ENCODE results near the gene RGS12.

The RGS12 gene

DNA sequence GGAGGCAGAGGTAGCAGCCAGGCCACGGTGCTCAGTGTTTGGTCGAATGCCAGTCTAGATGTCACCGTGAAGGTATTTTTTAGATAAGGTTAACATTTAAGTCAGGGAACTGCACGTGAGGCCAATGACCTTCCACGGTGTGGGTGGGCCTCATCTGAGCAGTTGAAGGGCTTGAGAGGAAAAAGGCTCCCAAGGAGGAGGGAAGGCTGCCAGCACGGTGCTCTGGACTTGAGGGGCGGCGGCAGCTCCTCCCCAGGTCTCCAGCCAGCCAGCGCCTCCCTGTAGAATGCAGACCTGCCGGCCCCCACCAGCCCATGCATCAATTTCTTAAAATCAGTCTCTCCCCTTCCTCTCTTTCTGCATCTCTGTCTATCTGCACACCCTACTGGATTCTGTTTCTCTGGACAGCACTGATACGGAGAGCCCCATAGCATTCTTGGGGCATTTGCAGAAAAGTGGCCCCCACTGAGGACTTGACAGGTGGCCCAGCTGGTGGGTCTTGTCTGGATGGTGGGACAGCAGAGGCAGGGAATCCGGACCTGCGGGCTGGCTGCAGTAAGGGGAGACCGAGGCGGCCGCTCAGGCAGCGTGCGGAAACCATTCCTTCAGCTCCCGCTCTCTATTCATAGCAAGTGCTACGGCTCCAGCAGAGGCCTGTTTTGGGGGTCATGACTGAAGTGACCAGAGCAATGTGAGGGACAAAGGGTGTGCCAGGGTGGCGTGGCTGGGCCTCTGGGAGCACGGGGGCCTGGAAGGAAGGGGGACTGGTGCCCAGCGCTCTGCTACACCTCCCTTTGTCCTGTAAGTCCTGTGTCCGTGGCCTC lies 7.9 kb upstream of the RGS12 start:
- no peak for DNase-seq

DNA sequence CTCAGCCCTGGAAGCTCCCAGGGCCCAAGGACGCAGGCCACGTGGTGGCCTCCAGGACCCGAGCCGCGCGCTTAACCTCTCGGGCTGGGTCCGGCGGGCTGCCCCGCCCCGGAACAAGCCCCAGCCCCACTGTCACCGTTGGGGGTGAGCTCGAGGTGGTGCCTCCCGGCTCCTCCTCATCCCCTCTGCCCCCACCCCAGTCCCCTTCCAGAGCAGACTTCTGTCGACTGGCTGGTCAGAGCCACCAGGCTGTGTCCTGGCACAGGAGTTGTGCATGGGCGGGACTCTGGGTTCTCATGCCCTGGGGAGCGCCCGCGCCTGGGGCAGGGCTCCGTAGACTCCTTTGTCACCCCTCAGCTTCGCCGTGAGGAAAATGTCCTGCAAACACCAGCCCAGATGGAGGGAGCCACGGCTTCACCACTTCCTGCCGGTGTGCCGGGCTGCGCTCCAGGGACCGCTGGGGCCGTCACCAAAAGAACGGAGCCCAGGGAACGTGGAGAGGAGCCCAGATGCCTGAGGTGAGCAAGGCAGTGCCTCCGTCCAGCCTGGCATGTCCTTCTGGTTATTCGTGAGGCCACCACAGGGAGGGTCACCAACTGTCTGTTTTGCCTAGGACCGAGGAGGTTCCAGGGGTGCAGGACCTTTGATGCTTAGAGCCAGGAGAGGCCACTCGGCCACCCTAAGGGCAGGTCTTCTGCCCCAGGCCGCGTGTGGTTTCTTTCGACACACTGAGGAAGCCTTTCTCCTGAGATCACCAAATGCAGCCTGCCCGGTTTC lies 7.1 kb upstream of the RGS12 start:
- peak; percentile 17 to 53 for DNase-seq

DNA sequence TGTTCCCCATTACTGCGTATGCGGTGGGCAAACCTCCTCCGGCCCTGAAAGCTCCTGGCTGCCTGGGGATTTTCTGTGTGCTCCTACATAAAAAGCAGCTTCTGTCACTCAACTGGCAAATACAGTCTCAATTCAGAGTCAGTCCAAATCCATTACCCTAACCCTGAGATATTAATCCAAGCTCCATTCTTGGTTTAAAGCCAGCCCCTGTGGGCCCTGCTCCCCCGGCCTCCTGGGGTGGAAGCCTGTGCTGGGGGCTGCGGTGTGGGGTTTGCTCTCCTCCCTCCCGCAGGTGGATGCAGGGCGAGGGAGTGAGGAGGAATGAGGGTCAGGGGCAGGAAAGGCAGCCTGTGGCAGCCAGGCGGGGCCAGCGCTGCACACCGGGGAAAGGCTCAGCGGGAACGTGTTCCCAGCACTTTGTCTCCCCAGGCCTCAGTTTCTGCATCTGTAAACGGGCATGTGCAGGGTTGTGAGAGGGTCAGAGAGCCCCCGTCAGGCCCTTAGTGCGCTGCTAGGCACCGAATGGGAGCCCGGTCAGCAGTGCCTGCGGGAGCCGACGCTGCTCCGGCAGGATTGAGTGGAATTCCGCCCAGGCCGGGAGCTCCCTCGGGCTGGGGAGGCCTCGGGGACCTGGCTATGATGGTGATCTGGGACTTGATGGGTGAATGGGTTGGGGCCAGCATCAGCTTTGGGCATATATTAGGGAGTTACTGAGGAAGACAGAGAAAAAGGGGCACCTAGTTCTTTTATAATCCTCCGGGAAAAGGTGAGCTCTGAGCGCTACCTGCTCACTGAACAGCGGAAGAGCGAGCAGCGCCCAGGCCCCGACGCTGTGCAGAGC lies 6.3 kb upstream of the RGS12 start:
- DNase-seq, result no peak

DNA sequence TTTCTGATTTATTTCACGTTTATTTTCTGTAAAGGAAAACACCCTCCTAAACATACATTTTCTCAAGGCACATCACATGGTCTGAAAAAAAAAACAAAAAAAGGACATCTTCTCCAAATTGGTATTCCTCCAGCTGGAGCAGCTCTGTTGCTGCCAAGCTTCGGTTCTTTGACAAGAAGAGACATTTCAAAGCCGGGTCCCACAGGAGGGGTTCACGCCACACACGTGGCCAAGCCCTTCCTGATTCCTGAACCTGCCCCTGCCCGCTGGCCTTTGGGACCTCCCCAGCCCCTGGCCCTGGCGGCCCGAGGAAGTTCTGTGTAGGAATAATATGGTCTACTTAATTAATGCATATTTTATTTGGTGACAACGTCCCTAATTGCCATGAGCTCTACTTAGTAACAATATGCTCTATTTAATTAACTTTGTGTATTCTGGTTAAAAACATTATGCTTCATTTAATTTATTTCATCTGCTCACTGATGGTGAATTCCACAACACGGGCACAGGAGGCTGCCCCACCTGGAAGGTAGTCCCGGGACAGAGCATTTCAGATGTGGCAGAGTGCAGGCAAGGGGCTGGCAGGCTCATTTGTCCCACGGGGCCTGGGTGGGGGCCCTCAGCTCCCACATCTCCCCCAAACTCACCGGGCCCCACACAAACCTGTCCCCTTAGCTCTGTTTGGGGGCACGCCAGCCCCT lies 5.4 kb upstream of the RGS12 start:
- DNase-seq, result no peak

DNA sequence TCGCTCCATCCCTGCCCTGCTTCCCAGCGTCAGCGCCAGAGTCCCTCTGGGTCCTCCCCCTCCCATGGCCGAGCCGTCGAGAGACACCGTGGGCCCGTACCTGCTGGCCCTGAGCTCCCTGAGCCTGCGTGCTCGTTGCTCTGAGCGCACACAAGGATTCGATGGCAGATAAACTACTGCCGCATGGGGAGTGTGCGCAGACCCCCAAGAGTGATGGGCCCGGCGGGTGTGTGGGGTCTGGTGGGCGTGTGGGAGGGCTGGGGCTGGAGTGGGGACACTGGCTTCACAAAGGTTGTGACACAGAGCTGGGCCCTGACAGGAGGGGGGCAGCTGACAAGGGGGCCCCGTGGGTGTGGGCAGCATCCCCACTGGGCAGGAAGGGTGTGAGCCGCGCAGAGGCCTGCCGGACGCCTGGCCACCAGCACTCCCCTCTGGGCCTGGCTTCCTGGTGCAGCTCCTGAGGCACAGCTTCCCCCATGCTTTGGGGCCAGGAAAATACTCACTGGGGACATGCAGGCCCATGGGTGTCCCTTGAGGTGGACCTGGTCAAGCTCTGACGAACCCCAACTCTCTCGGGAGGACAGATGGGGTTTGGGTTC lies 4.8 kb upstream of the RGS12 start:
- no peak for DNase-seq

DNA sequence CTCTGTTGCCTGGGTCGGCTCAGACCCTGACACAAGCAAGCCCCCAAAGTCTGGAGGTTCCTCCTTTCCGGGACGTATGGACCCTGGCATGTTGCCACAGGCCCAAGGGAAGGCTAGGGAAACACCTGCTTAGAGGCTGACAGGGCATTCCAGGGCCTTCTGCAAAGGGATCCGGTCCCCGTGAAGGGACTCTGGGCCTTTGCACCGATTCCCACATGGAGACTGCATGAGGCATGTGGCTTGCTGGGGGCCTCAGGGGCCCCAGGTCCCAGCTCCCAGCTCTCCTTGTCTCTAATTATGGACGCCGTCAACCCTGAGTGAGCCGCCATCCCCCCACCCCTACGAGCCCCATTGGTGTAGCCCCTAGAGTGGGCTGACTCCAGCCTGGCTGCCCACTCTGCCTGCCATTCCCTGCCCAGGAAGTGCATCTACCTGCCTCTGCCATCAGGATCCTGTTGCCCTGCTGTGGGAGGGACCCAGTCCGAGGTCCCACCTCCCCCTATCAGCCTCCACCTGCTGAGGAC lies 4.2 kb upstream of the RGS12 start:
- no peak for DNase-seq

DNA sequence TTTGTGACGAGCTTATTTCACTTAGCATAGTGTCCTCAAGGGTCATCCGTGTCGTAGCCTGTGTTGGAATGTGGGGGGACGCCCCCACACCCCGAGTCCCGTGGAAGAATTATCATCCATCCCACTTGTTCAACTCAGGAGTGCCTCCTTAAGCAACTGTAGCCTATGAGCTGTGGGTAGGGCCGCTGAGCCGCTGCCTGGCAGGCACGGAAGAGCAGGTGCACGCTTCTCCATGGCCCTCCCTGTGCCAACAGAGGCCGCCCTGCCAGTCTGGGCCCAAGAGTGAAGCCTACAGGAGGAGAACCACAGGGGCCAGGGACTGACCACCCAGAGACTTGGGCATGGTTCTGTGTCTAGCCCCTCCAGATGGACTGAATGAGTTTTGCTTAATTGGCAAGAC lies 2.3 kb upstream of the RGS12 start:
- no peak for DNase-seq

DNA sequence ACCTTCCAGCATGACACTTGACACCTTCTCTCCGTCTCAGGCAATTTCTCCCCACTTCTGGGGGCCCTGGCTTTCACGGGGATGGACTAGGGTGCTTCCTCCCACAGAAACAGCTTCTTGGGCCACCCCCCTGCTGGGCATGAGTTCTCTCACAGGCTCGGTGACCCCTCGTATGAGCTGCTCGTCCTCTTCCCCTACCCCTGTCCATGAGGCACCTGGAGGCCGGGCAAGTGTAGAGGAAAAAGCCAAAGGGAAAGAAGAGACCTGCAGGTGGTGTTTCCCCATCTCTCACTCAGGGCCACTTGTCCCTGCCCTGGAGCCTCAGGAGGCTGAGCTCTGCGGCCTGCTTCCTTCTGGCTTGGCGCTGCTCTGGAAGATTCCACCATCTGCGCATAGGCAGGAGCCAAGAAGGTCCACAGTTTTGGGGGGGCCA lies 1.9 kb upstream of the RGS12 start:
- no peak for DNase-seq

DNA sequence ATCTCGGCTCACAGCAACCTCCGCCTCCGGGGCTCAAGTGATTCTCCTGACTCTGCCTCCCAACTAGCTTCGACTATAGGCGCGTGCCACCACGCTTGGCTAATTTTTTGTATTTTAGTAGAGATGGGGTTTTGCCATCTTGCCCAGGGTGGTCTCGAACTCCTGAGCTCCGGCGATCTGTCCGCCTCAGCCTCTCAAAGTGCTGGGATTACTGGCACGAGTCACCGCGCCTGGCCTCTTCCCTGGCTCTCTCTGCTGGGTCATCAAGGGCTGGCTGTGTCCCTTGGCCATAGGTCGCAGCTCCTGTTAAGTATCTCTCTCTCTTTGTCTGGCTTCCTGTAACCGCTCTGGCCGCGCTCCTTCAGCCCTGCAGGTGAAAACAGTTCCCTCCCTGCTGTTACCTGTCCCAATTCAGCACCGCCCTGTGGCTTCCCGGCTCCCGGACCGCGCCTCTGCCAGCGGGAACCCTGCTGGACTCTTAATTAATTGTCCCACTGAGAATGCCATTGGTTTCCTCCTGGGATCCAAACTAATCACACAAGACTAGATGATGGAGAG lies 1.3 kb upstream of the RGS12 start:
- no peak for DNase-seq

DNA sequence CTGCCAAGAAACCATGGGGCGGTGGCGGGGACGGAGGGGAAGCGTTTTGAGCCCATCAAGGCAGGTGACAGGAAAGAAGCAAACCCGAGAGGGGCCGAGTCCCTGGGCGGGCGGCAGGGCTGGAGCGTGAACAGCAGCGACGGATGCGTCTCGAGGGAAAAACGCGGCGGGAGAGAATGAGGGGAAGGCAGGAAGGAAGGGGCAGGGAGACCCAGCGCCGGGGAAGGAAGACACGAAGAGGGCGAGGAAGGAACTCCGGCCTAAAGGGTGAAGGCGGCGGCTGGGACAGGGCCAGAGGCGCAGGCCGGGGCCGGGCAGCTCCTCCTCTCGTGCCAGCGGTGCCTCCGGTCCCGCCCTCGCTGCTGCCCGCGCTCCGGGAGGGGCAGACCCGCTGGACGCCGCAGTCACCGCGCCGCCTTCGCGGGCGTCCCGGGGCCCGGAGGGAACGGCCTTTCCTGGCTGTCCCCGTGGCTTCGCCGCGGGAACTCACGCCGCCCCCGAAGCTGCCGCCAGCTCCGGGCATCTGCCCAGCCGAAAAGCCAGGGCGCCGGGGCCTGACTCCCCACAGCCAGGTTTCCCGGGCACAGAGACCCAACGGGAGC lies 751 bp upstream of the RGS12 start:
- no peak for DNase-seq

DNA sequence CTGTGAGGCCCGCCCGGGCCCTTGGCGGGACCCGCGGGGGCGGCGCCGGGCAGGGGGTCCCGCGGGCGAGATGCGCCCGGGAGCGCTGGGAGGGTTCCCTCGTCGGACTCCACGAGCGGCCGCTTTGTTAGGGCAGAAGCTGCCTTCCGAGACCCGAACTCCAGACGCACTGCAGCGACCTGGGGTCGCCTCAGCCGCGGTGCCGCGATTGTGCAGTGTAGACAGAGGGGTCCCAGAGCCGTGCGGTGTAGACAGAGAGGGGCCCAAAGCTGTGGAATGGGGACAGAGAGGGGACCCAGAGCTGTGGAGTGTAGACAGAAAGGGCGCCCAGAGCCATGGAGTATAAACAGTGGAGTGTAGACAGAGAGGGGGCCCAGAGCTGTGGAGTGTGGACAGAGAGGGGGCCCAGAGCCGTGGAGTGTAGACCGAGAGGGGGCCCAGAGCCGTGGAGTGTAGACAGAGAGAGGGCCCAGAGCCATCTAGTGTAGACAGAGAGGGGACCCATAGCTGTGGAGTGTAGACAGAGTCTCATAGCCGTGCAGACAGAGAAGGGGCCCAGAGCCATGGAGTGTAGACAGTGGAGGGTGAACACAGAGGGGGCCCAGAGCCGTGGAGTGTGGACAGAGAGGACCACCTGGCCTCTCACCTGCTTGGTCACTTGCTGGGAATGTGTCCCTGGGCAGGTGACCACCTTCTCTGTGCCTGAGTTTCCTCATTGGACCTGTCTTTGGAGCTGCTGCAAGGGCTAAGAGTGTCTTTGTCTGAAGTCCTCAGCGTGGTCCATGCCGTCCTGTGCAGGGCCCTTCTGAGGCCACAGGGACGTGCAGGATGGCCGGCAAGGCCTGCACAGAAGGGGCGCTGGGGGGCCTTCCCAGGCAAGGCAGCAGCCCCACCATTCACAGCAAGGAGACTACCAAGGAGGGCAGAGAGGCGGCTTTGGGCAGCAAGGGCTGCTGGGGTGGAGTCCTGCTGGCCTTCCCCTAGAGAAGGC lies 875 bp downstream of the RGS12 start:
- no peak for DNase-seq

DNA sequence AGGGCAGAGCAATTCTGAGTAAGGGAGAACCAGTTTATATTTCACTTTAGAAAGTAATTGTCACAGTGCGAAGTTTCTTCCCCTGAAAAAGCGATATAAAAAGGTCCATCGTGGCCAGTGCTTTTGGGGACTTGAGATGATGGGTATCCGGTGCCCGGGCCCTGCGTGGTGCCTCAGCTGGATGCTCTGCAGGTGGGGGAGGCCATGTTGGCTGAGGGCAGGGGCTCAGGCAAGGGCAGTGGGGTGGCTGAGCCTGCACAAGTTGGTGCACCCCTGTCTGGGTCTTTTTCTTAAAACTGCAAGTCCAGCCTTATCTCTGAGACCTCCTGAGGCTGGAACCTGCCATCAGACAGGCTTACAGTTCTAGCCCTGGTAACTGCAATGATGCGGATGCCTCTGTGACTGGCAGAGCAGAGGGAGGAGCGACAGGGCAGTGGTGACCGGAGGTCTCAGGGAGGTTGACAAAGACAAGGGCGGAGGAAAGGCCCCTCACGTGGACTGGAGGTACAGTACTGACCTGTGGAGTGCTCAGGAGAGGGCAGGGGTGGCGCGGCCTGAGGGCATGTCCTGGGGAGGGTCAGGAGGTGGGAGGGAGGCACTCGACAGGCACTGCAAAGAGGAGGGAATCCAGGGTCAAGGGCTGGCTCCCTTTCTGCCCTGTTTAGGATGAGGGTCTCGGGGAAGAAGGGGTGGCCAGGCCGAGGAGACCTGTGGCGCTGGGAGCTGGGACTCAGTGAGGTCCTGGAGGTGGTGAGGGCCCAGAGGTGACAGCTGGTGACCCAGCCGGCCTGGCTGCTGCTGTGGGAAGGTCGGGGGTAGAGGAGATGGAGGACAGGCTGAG lies 1.8 kb downstream of the RGS12 start:
- no peak for DNase-seq

DNA sequence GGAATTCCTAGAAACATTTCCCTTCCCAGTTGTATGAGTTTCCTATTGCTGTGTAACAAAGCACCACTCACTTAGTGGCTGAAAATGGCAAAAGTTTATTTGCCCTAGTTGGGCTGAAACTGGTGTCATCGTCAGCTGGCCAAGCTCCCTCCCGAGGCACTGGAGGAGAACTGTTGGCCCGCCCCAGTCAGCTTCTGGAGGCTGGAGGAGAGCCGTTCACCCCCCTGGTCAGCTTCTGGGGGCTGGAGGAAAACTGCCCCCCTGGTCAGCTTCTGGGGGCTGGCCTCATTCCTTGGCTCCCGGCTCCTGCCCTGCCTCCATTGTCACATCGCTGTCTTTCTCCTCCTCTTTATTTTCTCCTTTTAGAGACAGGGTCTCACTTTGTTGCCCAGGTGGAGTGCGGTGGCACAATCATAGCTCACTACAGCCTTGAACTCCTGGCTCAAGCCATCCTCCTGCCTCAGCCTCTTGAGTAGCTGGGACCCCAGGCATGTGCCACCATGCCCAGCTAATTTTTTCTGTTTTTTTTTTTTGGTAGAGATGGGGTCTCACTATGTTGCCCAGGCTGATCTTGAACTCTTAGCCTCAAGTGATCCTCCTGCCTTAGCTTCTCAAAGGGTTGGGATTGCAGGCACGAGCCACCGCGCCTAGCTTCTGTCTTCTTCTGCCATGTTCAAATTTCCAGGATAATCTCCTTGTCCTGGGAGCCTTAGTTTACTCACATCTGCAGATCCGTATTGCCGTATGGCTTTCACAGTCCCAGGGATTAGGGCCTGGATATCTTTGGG lies 3.2 kb downstream of the RGS12 start:
- no peak for DNase-seq

DNA sequence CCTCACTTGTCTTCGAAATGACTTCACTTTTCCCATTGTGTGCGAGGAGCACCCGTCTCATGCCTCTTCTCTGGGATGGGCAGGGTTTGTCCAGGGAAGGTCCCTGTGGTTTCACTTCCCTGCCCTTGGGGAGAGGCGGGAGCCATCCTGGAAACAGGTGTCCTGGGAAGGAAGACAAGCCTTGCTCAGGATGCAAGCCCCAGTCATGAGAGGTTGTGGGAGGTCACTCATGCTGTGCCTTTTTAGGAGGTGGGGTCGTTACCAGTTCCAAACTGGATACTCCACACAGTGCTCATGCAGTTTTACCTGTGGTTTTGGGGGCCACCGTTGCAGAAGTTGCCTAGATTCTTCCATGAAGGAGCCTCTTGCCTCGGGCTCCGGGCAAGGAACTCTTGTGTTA lies 3.8 kb downstream of the RGS12 start:
- DNase-seq, result no peak

DNA sequence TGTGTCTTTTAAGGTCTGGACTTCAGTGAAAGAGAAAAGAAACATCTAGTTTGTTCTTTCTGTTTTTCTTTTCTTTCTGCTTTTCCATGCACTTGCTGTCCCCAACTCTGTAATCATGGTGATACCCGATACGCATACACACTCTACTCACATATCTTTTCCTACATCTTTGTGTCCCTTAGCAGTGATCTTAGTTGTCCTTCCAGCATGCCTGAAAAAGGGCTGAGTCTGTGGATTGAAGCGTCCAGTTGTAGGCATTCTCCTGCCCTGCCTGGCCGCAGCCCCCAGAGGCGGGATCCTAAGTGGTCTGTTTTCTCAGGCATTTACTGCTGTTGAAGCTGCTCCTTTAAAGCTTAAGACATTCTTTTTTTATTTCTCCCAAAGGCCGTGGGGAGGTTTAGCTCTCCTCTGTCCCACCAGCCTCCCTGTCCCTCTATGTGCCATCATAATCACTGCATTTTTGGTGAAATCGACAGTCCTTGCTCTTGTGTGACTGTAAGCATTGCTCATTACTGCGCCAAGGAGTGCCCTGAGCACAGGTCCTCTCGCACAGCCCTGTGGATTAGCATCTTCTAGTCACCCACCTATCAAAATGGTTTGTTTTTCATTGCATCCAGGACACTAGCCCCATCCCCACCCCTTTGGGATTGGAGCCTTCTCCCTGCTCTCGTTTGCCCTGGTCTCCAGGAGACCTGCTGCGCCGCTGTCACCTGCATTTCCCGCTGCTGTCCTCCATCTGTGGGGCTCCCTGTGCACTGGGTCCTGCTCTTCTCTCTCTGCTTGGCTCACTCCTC lies 4.4 kb downstream of the RGS12 start:
- DNase-seq, result no peak

DNA sequence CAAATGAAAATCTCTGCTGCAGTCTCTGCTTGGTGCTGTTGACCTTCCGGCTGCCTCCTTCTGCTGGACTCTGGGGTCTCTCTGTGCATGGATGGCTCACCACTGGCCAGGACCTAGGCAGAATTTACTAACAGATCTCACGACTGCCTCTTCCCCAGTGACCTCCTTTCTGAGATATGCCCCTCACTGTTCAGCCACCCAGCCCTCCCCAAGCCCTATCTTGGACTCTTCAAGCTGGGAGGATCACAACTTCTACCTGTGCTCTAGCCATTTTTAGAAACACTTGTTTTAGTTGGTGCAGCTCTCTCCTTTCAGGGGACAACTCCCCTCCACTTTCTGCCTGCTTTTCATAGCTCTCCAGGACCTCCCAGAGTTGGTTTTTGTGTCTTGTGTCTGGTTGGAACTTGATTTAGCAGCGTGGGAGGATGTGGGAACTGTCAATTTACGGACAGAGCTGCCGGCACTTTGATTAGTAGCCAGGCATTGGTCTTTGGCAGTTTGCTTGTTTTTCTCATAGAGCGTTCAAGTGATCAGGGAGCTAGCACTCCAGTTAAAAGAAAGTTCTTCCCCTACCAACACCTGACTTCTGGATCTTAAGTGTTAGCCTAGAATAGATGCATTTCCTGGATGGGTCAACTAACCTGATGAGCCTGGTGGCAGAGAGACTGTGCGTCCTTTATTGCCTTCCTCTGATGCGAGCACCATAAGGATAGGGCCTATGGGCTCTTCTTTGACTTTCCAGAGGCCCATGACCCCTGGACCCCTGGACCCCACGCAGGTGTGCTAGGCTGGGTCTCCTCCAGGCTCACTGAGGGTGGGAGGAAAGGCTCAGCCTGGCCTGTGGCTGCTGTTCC lies 6.5 kb downstream of the RGS12 start:
- DNase-seq, result no peak
